NCI-H187 treated with DMSO at 0.1 percent for 48 hours (cell line): ENCODE measurements around the gene MRPL53.

Experiments used
- DNase-seq: peaks from one replicate; lab custom pipeline; 2025; lab: John Stamatoyannopoulos, UW

MRPL53 gene

DNA sequence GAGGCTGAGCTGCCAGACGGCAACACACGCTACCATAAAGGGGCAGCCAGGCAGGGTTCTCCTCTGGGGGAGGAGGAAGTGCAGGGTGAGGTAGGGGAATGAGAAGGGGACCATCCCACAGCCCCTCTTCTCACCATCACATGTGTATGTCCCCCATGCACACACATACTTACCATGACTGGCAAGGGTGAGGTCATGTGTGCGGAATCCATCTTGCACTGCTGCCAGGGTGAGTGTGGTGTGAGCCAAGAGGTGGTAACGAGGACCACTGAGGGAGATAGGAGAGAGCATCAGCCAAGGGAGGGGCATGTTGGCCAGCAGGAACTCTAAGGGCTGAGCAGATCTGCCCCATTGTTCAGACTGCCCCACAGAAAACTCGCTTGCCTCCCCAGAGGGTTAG lies 43.8 kb downstream of the MRPL53 start:
- no peak for DNase-seq

DNA sequence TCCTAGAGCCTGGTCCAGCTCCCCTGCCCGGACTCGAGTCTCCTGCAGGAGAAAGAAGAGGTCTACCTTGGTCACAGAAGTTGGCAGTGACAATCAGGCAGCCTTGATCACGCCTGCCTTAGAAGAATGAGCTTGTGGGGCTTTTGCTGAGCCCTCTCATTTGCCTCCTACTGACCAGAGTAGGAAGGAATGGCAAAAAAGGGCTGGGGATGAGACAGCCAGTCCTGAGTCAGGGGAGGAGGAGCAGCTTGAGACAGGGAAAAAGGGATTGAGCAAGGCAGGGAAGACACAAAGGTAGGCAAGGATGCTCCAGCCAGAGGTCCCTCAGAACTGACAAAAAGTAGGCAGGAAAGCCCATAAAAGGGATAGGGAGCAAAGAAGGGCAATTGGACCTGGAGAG lies 44.9 kb downstream of the MRPL53 start:
- no peak for DNase-seq

DNA sequence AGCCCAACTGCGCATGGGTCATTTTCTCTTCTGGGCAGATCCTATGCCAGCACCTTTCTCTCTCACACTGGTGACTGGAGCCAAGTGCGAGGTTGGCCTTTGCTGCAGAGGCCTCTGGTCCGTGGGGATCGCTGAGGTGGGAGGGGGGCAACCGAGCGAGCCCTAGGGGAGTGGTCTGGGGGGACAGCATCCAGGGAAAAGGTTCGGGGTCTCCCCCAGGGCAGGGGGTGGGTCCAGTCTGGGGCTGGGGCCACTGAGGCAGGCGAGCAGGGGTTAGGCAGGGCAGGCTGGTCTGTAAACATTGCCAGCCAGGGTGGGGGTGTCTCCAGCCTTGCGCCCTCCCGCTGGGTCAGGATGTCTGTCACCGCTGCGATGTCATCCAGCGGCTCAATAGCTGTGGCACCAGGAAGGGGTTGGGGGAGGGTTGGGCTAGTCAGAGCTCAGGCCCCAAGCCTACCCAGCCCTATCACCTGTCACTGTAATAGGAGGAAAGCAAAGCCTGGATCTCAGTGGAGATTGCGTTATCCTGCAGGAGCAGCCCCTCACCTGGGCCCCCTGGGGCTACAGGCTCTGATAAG lies 46.2 kb downstream of the MRPL53 start:
- DNase-seq = no peak

DNA sequence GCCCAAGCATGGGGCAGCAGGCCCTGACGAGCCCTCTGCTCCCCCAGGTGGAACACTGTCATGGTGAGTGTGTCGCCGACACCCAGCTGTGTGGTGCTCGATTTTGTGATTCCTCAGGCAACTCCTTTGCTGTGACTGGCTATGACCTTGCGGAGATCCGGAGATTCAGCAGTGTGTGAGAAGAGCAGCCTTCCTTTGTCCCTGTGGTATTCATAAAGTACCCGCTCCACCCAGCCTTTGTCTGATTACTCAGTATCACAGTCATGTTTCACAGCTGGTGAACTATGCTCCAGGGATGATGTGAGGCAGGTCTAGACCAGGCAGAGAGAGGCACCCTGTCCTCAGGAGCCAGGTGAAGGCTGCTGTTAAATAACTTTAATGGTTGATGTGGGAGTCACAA lies 47.0 kb downstream of the MRPL53 start:
- DNase-seq = no peak

DNA sequence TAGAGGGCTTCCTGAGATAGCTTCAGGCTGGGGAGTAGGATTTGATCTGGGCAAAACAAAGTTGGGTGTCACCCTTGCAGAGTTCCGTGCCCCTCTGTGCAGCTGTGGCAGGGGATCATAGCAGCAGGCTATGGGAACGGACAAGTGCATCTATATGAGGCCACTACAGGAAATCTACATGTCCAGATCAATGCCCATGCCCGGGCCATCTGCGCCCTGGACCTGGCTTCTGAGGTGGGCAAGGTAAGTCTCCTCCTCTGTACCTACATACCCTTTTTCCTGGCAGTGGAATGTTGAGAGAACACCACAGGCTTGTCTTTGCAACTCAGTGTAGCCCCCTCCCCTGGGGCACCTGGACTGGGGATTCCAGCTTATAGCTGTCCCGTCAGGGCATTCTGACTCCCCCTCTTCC lies 47.5 kb downstream of the MRPL53 start:
- DNase-seq = no peak

DNA sequence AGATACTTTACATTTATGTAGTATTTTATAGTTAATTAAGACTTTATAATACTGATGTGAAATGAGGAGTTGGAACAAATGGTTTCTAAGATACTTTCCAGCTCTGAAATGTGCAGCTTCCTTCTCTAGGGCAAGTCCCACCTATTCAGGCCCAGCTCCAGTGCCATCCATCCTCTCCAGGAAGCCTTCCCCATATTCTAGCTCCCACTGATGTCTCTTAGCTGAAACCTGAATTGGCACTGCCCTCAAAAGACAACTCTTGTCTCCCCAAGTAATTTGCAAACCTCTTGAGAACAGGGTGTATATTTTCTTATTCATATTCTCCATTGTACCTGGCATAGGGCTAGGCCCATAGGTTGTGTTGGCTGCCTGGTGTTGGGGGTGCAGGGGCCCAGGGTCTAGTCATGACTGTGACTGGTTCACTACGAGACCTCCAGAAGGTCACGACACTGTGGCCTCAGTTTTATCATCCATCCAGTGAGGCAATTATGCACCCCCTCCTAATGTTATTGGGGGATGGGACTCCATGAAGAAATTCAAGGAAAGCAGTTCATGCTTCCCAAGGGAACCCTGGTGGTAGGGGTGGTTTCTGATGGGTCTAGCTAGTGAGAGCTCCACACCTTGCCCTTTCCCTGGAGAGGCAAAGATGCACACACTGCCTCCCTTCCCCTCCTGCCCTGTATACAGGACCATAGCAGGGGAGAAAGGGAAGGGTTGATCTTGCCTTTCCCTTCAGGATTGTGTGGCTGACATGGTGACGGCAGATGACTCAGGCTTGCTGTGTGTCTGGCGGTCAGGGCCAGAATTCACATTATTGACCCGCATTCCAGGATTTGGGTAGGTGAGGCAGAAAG lies 48.1 kb downstream of the MRPL53 start:
- no peak for DNase-seq

DNA sequence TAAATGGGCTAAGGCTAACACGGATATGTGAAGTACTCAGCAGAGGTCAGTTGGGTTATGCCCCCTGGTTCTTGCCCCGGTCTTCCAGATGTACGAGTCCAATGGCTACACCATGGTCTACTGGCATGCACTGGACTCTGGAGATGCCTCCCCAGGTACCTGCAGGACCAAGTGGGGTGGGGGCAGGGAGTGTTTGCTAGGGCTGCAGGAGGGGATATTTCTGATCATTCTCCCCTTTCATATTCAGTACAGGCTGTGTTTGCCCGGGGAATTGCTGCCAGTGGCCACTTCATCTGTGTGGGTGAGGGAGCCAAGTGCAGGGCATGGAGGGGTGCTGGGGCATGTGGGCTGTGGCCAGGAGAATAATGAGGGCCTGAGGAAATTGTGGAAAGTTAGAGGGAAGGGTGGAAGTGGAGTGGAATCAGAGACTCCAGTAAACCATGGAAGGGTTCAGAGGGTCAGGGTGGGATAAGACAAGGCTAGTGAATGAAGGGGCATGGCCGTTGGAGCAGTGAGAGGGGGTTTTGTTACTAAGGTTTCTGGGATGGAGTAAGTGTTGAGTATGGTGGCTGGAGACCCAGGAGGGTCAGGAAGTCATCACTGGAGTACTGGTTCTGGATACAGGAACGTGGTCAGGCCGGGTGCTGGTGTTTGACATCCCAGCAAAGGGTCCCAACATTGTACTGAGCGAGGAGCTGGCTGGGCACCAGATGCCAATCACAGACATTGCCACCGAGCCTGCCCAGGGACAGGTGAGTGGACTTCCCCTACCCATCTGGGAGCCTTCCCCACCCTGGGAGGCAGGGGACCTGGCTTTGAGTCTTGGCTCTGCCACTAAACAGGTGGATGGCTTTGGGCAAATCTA lies 49.0 kb downstream of the MRPL53 start:
- DNase-seq = no peak
